HepG2 (cell line): ENCODE measurements around the gene MMP24OS. TPM values are rescaled to one million over a fixed set of nuclear protein-coding genes. Genes with fewer than 3 reads are reported as not detected.

ENCODE experiments used
- AFF4 ChIP-seq: sonication (generic); formaldehyde crosslinking; IDR thresholded peaks from 2 replicates; pipeline ENCODE4 v1.4.0; 2020; ENCODE audit warnings: missing genetic modification reagents
- ATF7-NPFF ChIP-seq: sonication (generic); formaldehyde crosslinking; IDR thresholded peaks from 2 replicates; pipeline ENCODE4 v1.8.1; 2023; ENCODE audit warnings: mild to moderate bottlenecking, low read depth, missing genetic modification reagents, moderate library complexity
- BATF2 ChIP-seq: sonication (generic); formaldehyde crosslinking; IDR thresholded peaks from 2 replicates; pipeline ENCODE4 v1.8.0; 2022; ENCODE audit warnings: mild to moderate bottlenecking, missing genetic modification reagents, moderate library complexity
- IRF1 ChIP-seq: sonication (generic); formaldehyde crosslinking; IDR thresholded peaks from 2 replicates; pipeline ENCODE4 v1.4.0; 2020; ENCODE audit warnings: low read depth, mild to moderate bottlenecking, missing genetic modification reagents
- RBFOX2 ChIP-seq: fragments of 200-400 bp; formaldehyde crosslinking; IDR thresholded peaks from 2 replicates; pipeline ENCODE4 v1.6.1; 2017; ENCODE audit warnings: low read depth, mild to moderate bottlenecking, low read length
- RFXAP ChIP-seq: sonication (generic); formaldehyde crosslinking; IDR thresholded peaks from 2 replicates; pipeline ENCODE4 v1.4.0; 2020; ENCODE audit warnings: missing genetic modification reagents, borderline replicate concordance
- SETDB1 ChIP-seq: sonication (generic); formaldehyde crosslinking; IDR thresholded peaks from 2 replicates; pipeline ENCODE4 v1.5.1; 2020; ENCODE audit warnings: missing genetic modification reagents, mild to moderate bottlenecking, borderline replicate concordance
- SOX5 ChIP-seq: IDR thresholded peaks from 2 replicates; pipeline ENCODE4 v1.6.1; 2016; ENCODE audit warnings: borderline replicate concordance
- TFE3 ChIP-seq: IDR thresholded peaks from 2 replicates; pipeline ENCODE4 v1.6.1; 2016
- TMF1 ChIP-seq: sonication (generic); formaldehyde crosslinking; IDR thresholded peaks from 2 replicates; pipeline ENCODE4 v1.8.1; 2022; ENCODE audit warnings: low read depth, missing genetic modification reagents
- ZBTB25 ChIP-seq: IDR thresholded peaks from 2 replicates; pipeline ENCODE4 v1.6.1; 2018; ENCODE audit warnings: missing genetic modification reagents
- ZBTB7B ChIP-seq: sonication (generic); formaldehyde crosslinking; IDR thresholded peaks from 2 replicates; pipeline ENCODE4 v1.4.0; 2020; ENCODE audit warnings: missing genetic modification reagents
- ZNF160 ChIP-seq: sonication (generic); formaldehyde crosslinking; IDR thresholded peaks from 2 replicates; pipeline ENCODE4 v1.8.0; 2022; ENCODE audit warnings: mild to moderate bottlenecking, inconsistent platforms, missing genetic modification reagents
- ZNF253 ChIP-seq: sonication (generic); formaldehyde crosslinking; IDR thresholded peaks from 2 replicates; pipeline ENCODE4 v1.8.0; 2022; ENCODE audit warnings: mild to moderate bottlenecking, missing genetic modification reagents, borderline replicate concordance
- ZNF260 ChIP-seq: sonication (generic); formaldehyde crosslinking; IDR thresholded peaks from 2 replicates; pipeline ENCODE4 v1.4.0; 2020; ENCODE audit warnings: missing genetic modification reagents, low read depth, mild to moderate bottlenecking, borderline replicate concordance
- ZNF350 ChIP-seq: sonication (generic); formaldehyde crosslinking; IDR thresholded peaks from 2 replicates; pipeline ENCODE4 v1.4.0; 2020; ENCODE audit warnings: mild to moderate bottlenecking, low read depth, missing genetic modification reagents, borderline replicate concordance
- ZNF569 ChIP-seq: sonication (generic); formaldehyde crosslinking; IDR thresholded peaks from 2 replicates; pipeline ENCODE4 v1.5.0; 2020; ENCODE audit warnings: mild to moderate bottlenecking, missing genetic modification reagents, moderate library complexity, borderline replicate concordance
- ZNF790 ChIP-seq: sonication (generic); formaldehyde crosslinking; IDR thresholded peaks from 2 replicates; pipeline ENCODE4 v1.8.0; 2022; ENCODE audit warnings: missing genetic modification reagents, mild to moderate bottlenecking, borderline replicate concordance
- ZSCAN9 ChIP-seq: IDR thresholded peaks from 2 replicates; pipeline ENCODE4 v1.6.1; 2016; ENCODE audit warnings: borderline replicate concordance
- polyA plus RNA-seq, 8 experiments: library from polyadenylated mRNA; depleted of rRNA in 3 of 8; stranded (reverse) in 7 of 8; unstranded in 1 of 8; fragments of >200 nt; fragmentation: Illumina TruSeq in 4 of 8; extraction: Trizol in 4 of 8; gene quantifications; 2 replicates each; pipeline versions ENCODE4 v1.2.1 to v1.2.3, GENCODE V29; 2011 to 2016; ENCODE audit warnings: low read depth in 4 of 8, missing spikeins in 1 of 8, mixed read lengths in 1 of 8; ENCODE audit not compliant: insufficient read depth in 1 of 8
- total RNA-seq, 5 experiments: library from RNA; depleted of rRNA; stranded (reverse); fragments of >200 nt; fragmentation: Illumina TruSeq; extraction: Trizol; gene quantifications; 2 replicates each; pipeline ENCODE4 v1.2.3, GENCODE V29; 2016; ENCODE audit warnings: low read depth in 1 of 5

MMP24OS gene
- total and polyA plus RNA-seq, 2 of the 13 experiments (the other 11 are each of a cell fraction or from before 2014, with no cell fraction given), result 6.0 to 8.5 TPM

GRCh38 chr20:35284267-35284991, 6.5 kb upstream of the MMP24OS start, which contains the start of gene EIF6 (continued):
- no peak; the same call in none of the 2 replicates for TF ChIP-seq AFF4 (CRISPR knock-in tag)
- TF ChIP-seq BATF2 (CRISPR knock-in tag), result peak; percentile 93
- peak; percentile 85; the same call in 1 of the 2 replicates for TF ChIP-seq ZNF253 (CRISPR knock-in tag)
- TF ChIP-seq ZNF160 (CRISPR knock-in tag), result peak; percentile 63; the same call in 1 of the 2 replicates
- TF ChIP-seq ZNF569, result 0 out of 2 replicates have a peak, but pooled peaks have one; percentile 29
- TF ChIP-seq ZNF350 (CRISPR knock-in tag), result peak; percentile 85; the same call in 1 of the 2 replicates
- TF ChIP-seq SOX5, result peak; percentile 8; the same call in 1 of the 2 replicates
- no peak for TF ChIP-seq SETDB1
- TF ChIP-seq RFXAP, result peak; percentile 7; the same call in 1 of the 2 replicates
- TF ChIP-seq RBFOX2, result peak; percentile 93
- TF ChIP-seq TMF1 (CRISPR knock-in tag), result no peak
- TF ChIP-seq ZBTB25, result peak; percentile 93; the same call in 1 of the 2 replicates
- TF ChIP-seq ATF7-NPFF (CRISPR knock-in tag), result peak; percentile 92
- TF ChIP-seq TFE3 (CRISPR knock-in tag), result peak; percentile 22; the same call in 1 of the 2 replicates
- 0 out of 2 replicates have a peak, but pooled peaks have one; percentile 40 for TF ChIP-seq IRF1 (CRISPR knock-in tag)
- TF ChIP-seq ZNF790, result peak; percentile 39; the same call in 1 of the 2 replicates
- peak; percentile 81; the same call in 1 of the 2 replicates for TF ChIP-seq ZSCAN9 (CRISPR knock-in tag)
- peak; percentile 73 for TF ChIP-seq ZBTB7B (CRISPR knock-in tag)
- no peak for TF ChIP-seq ZNF260 (CRISPR knock-in tag)
